Measurements from ENCODE around the gene SLC24A4.

SLC24A4 gene

GRCh38 chr14:92531106-92531873 is 208.3 kb downstream of the SLC24A4 start:
- Histone ChIP-seq H3K4me3 (ENCODE audit: low read depth, low read length) (no peak overlapping the region), H3K4me1 (ENCODE audit: control insufficient read depth, insufficient read depth, low read length) (no peaks in the 10 kb centered on the region), H3K9me3 (ENCODE audit: control insufficient read depth, insufficient read depth, low read depth, low read length) (no peaks in the 10 kb centered on the region), H3K27ac (ENCODE audit: extremely low read depth, low read depth, low read length) (no peak overlapping the region), H3K36me3 (ENCODE audit: control insufficient read depth in 2 of 2, insufficient read depth in 1 of 2, low read length in 2 of 2) (no peaks in the 10 kb centered on the region)
- ChIA-PET CTCF (no interaction called here), POLR2A (no interaction called here)
- no peak for TF ChIP-seq ZNF621 (tag by site-specific recombination; IDR thresholded peaks at IDR 0.05)
- TF ChIP-seq ZNF639 (tag by site-specific recombination; IDR thresholded peaks at IDR 0.05), result no peak
- no peak for TF ChIP-seq ZEB2 (tag by site-specific recombination; IDR thresholded peaks at IDR 0.05)
- TF ChIP-seq ATF2 (tag by site-specific recombination; IDR thresholded peaks at IDR 0.05; ENCODE audit: low read depth), result no peak
- no peak for TF ChIP-seq ZNF600 (tag by site-specific recombination; IDR thresholded peaks at IDR 0.05)
- no peak for TF ChIP-seq ZNF2 (tag by site-specific recombination; IDR thresholded peaks at IDR 0.05)
- TF ChIP-seq ZNF175 (tag by site-specific recombination; IDR thresholded peaks at IDR 0.05), result no peak
- no peak for TF ChIP-seq ZNF274 (IDR thresholded peaks at IDR 0.05; ENCODE audit: low read length)
- TF ChIP-seq ZNF274 (tag by site-specific recombination; IDR thresholded peaks at IDR 0.05; ENCODE audit: borderline replicate concordance), result no peak
- TF ChIP-seq ZBTB17 (tag by site-specific recombination; IDR thresholded peaks at IDR 0.05), result no peak
- no peak for TF ChIP-seq SALL2 (tag by site-specific recombination; IDR thresholded peaks at IDR 0.05; ENCODE audit: borderline replicate concordance)
- TF ChIP-seq ZNF707 (tag by site-specific recombination; IDR thresholded peaks at IDR 0.05), result no peak
- no peak for TF ChIP-seq KLF16 (tag by site-specific recombination; IDR thresholded peaks at IDR 0.05)
- no peak for TF ChIP-seq SP7 (tag by site-specific recombination; IDR thresholded peaks at IDR 0.05)

- no peaks in the 10 kb centered on the region for H3K36me3 ChIP-seq (ENCODE audit: control insufficient read depth in 2 of 2, insufficient read depth in 1 of 2, low read length in 2 of 2)
Observed at GRCh38 chr14:92532490-92533163, 209.7 kb downstream of the SLC24A4 start.

GRCh38 chr14:92534932-92535643 is 212.1 kb downstream of the SLC24A4 start:
- Histone ChIP-seq H3K36me3 (ENCODE audit: control insufficient read depth in 2 of 2, insufficient read depth in 1 of 2, low read length in 2 of 2) (no peaks in the 10 kb centered on the region), H3K27ac (ENCODE audit: extremely low read depth, low read depth, low read length) (no peak overlapping the region), H3K4me1 (ENCODE audit: control insufficient read depth, insufficient read depth, low read length) (no peaks in the 10 kb centered on the region), H3K9me3 (ENCODE audit: control insufficient read depth, insufficient read depth, low read depth, low read length) (no peaks in the 10 kb centered on the region), H3K4me3 (ENCODE audit: low read depth, low read length) (no peak overlapping the region)
- ChIA-PET POLR2A (interaction anchor here (1.2 kb wide), 1 partner anchor 9 kb away, joined by 7 read pairs; no protein-coding TSS in a partner anchor), CTCF (interaction anchor here (1.1 kb wide), 1 partner anchor 24 kb away, joined by 5 read pairs; no protein-coding TSS in a partner anchor)
- TF ChIP-seq WT1 (tag by site-specific recombination; IDR thresholded peaks at IDR 0.05) (no peak), ZBTB17 (tag by site-specific recombination; IDR thresholded peaks at IDR 0.05) (peak; percentile 40; the same call in 1 of the 2 replicates), ZNF544 (tag by site-specific recombination; IDR thresholded peaks at IDR 0.05) (no peak), ZNF211 (tag by site-specific recombination; IDR thresholded peaks at IDR 0.05; ENCODE audit: low read depth) (no peak), ZNF704 (tag by site-specific recombination; IDR thresholded peaks at IDR 0.05) (no peak)

More at GRCh38 chr14:92532490-92533163, 209.7 kb downstream of the SLC24A4 start:
- Histone ChIP-seq H3K4me3 (ENCODE audit: low read depth, low read length) (no peak overlapping the region), H3K4me1 (ENCODE audit: control insufficient read depth, insufficient read depth, low read length) (no peaks in the 10 kb centered on the region), H3K9me3 (ENCODE audit: control insufficient read depth, insufficient read depth, low read depth, low read length) (no peaks in the 10 kb centered on the region), H3K27ac (ENCODE audit: extremely low read depth, low read depth, low read length) (no peak overlapping the region)
- ChIA-PET POLR2A (no interaction called here), CTCF (no interaction called here)
- no peak for TF ChIP-seq ZNF776 (tag by site-specific recombination; IDR thresholded peaks at IDR 0.05; ENCODE audit: borderline replicate concordance)
- TF ChIP-seq MZF1 (tag by site-specific recombination; IDR thresholded peaks at IDR 0.05; ENCODE audit: borderline replicate concordance), result no peak
- no peak for TF ChIP-seq KLF9 (tag by site-specific recombination; IDR thresholded peaks at IDR 0.05; ENCODE audit: low read depth)
- no peak for TF ChIP-seq ZNF391 (tag by site-specific recombination; IDR thresholded peaks at IDR 0.05; ENCODE audit: borderline replicate concordance, low read depth)
- no peak for TF ChIP-seq ZNF214 (tag by site-specific recombination; IDR thresholded peaks at IDR 0.05; ENCODE audit: borderline replicate concordance)
- TF ChIP-seq ZNF341 (tag by site-specific recombination; IDR thresholded peaks at IDR 0.05; ENCODE audit: low read depth), result no peak

All from HEK293 (cell line).